Measurements from ENCODE around the gene CDKL5. TPM values are rescaled to one million over a fixed set of nuclear protein-coding genes. Genes with fewer than 3 reads are reported as not detected.
A peak's percentile ranks its signal among the peaks of the same experiment; 100 is the strongest.
"Not testable (repeated sequence)": the region's sequence is repeated elsewhere in the genome, so short reads cannot be mapped to it uniquely, and the experiment has no call there.

The CDKL5 gene
- total and polyA plus RNA-seq, 12 donors, result 1.1 to 12.6 (median 10.0) TPM

DNA sequence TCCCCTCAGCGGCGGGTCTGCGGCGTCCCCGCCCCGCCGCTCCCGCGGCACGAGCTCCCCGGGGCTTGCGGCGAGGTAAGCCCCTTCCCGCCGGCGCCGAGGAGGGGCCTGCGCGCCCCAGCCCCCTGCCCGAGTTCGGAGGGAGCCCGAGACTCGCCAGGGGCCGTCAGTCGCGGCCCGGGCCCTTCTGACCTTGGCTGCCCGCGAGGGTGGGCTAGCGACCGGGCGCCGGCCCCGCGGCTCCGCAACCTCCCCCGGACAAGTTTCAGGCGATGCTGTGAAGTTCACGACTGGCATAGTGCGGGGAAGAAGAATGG is 554 bp downstream of the CDKL5 start:
- WGBS, 2 donors, result 0% methylated on average over 11 to 40 of the region's 40 CpGs
- no peak for TF ChIP-seq CTCF (IDR thresholded peaks at IDR 0.05)
- Histone ChIP-seq H3K27ac (peak overlapping the region; percentile 64 to 87 (median 80)), H3K27me3 (peaks cover 0 to 57% (median 0%) of the 10 kb centered on the region in 7 donors), H3K36me3 (no peaks in the 10 kb centered on the region), H3K4me3 (peak overlapping the region; percentile 65 to 92 (median 80)), H3K9me3 (no peaks in the 10 kb centered on the region), H3K4me1 (peaks cover 0 to 20% (median 0%) of the 10 kb centered on the region in 9 donors)
- peak in 1 of 2 donors; percentile 10 for DNase-seq
- ATAC-seq, result peak in 1 of 8 donors; percentile 55
- intact Hi-C loops (cut with DNase I), result loop anchor here in 5 of 10 donors (2.0 to 10.0 kb wide), 4 partner anchors 179 to 1469 kb away; partner anchors contain the start of gene RS1 (in 2 of the 5)

- H3K27ac ChIP-seq, result no peak overlapping the region
Measured at GRCh38 chrX:18428006-18428405, 2.6 kb downstream of the CDKL5 start.

DNA sequence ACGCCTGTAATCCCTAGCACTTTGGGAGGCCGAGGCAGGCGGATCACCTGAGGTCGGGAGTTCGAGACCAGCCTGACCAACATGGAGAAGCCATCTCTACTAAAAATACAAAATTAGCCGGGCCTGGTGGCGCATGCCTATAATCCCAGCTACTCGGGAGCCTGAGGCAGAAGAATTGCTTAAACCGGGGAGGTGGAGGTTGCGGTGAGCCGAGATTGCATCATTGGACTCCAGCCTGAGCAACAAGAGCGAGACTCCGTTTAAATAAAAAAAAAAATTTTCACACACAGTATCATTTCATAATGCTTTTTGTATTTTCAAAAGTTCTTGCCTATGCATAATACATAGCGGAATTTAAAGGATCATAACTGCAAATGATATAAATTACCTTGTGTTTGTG is 7.9 kb downstream of the CDKL5 start:
- DNase-seq; H3K4me1 ChIP-seq; H3K27me3 ChIP-seq; H3K9me3 ChIP-seq; H3K27ac ChIP-seq; intact Hi-C loops (cut with DNase I); H3K36me3 ChIP-seq; H3K4me3 ChIP-seq; ATAC-seq: not testable (repeated sequence)
- 96 to 99% methylated on average over 9 to 14 of the region's 14 CpGs for WGBS, 2 donors

More at GRCh38 chrX:18428006-18428405, 2.6 kb downstream of the CDKL5 start:
- Histone ChIP-seq H3K36me3 (no peaks in the 10 kb centered on the region), H3K4me1 (peaks cover 0 to 20% (median 0%) of the 10 kb centered on the region in 9 donors), H3K9me3 (no peaks in the 10 kb centered on the region), H3K4me3 (no peak overlapping the region), H3K27me3 (peaks cover 0 to 48% (median 0%) of the 10 kb centered on the region in 7 donors)
- ATAC-seq, result no peak
- TF ChIP-seq CTCF (IDR thresholded peaks at IDR 0.05), result no peak
- DNase-seq, result no peak
- intact Hi-C loops (cut with DNase I), result loop anchor here in 4 of 10 donors (5.0 to 10.0 kb wide), 3 partner anchors 177 to 1471 kb away; partner anchors contain the start of gene RS1 (in 2 of the 4)
- WGBS, 2 donors, result 68 to 77% methylated on average over 5 of the region's 5 CpGs

GRCh38 chrX:18434896-18435295 is 9.5 kb downstream of the CDKL5 start:
- DNase-seq (no peak), ATAC-seq (no peak)
- Histone ChIP-seq H3K36me3 (no peaks in the 10 kb centered on the region), H3K27ac (no peak overlapping the region), H3K27me3 (no peaks in the 10 kb centered on the region), H3K4me1 (no peaks in the 10 kb centered on the region), H3K9me3 (no peaks in the 10 kb centered on the region), H3K4me3 (no peak overlapping the region)
- no peak for TF ChIP-seq CTCF (IDR thresholded peaks at IDR 0.05)
- intact Hi-C loops (cut with DNase I), result no loop called here
- 87 to 90% methylated on average over 2 of the region's 2 CpGs for WGBS, 2 donors

GRCh38 chrX:18436017-18436416 is 10.6 kb downstream of the CDKL5 start:
- Histone ChIP-seq H3K27ac (no peak overlapping the region), H3K27me3 (no peaks in the 10 kb centered on the region), H3K36me3 (no peaks in the 10 kb centered on the region), H3K9me3 (no peaks in the 10 kb centered on the region), H3K4me3 (no peak overlapping the region), H3K4me1 (no peaks in the 10 kb centered on the region)
- ATAC-seq (no peak), DNase-seq (no peak)
- intact Hi-C loops (cut with DNase I), result no loop called here
- no peak for TF ChIP-seq CTCF (IDR thresholded peaks at IDR 0.05)
- 56 to 73% methylated on average over 1 of the region's 1 CpG for WGBS, 2 donors

Measured in heart right ventricle (tissue), 16 donors.